ENCODE measurements around the gene UBE2V1.
"Not testable (repeated sequence)": the region's sequence is repeated elsewhere in the genome, so short reads cannot be mapped to it uniquely, and the experiment has no call there.

The UBE2V1 gene

DNA sequence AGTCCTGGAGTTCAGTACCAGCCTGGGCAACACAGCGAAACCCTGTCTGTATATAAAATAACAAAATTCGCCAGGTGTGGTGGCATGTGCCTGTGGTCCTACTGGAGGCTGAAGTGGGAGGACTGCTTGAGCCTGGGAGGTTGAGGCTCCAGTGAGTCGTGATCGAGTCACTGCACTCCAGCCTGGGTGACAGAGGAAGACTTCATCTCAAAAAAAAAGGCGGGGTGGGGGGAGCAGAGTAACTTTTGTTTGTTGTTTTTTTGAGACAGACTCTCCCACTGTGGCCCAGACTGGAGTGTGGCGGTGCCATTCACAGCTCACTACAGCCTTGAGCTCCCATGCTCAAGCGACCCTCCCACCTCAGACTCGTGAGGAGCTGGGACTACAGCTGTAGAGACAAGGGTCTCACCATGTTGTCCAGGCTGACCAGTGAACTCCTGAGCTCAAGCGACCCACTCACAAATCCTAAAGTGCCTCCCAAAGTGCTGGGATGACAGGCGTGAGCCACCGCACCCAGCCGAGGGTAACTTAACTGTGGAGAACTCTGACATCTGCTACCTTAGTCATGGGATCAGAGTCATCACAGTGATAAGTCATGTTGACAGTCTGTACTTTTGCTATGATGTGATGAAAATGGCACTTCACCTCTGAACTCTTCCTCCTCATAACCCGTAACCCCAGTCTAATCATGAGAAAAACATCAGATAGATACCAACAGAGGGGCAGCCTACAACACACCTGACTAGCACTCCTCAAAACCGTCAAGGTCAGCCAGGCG lies 24.1 kb upstream of the UBE2V1 start:
- Histone ChIP-seq H2AK5ac (ENCODE audit: low read length, severe bottlenecking) (no peak overlapping the region), H3K79me1 (replicated peaks; ENCODE audit: low read length, poor library complexity, severe bottlenecking) (peaks cover 45% of the 10 kb centered on the region), H3K27me3 (ENCODE audit: control insufficient read depth in 1 of 2, insufficient read depth in 1 of 2, low read length in 2 of 2) (no peaks in the 10 kb centered on the region), H2BK120ac (ENCODE audit: low read depth, low read length) (no peak overlapping the region), H3K4ac (ENCODE audit: low read depth in 1 of 2, low read length in 2 of 2) (no peak overlapping the region), H3K36me3 (ENCODE audit: control insufficient read depth in 1 of 2, insufficient read depth in 2 of 2, low read depth in 1 of 2, low read length in 2 of 2) (peaks cover 53 to 69% of the 10 kb centered on the region in 2 experiments), H4K8ac (ENCODE audit: low read length) (no peak overlapping the region), H3K23ac (ENCODE audit: low read length in 2 of 2) (no peak overlapping the region), H2AFZ (ENCODE audit: low read depth, low read length) (no peak overlapping the region), H3K14ac (ENCODE audit: low read length in 2 of 2) (no peak overlapping the region), H3K4me2 (ENCODE audit: low read length, poor library complexity, severe bottlenecking) (no peak overlapping the region), H3K4me3 (ENCODE audit: insufficient read depth in 1 of 2, low read depth in 1 of 2, low read length in 2 of 2) (peak overlapping the region in 1 of 2 experiments; percentile 6), H4K91ac (ENCODE audit: low read length) (no peak overlapping the region), H3K4me1 (ENCODE audit: control insufficient read depth, insufficient read depth, low read depth, low read length) (peaks cover 30% of the 10 kb centered on the region), H3K9me3 (ENCODE audit: control insufficient read depth, low read length) (no peaks in the 10 kb centered on the region), H3K27ac (ENCODE audit: low read length, poor library complexity, severe bottlenecking) (no peak overlapping the region), H3K9ac (ENCODE audit: low read length) (peak overlapping the region; percentile 50), H2BK5ac (ENCODE audit: low read depth, low read length, poor library complexity, severe bottlenecking) (no peak overlapping the region), H2BK15ac (ENCODE audit: low read depth, poor library complexity, severe bottlenecking) (no peak overlapping the region), H2BK12ac (ENCODE audit: low read length in 2 of 2) (no peak overlapping the region), H3K18ac (ENCODE audit: low read depth in 1 of 2, low read length in 2 of 2) (no peak overlapping the region)
- DNase-seq: peak; percentile 60
- 79% methylated on average over 15 of the region's 15 CpGs for WGBS

DNA sequence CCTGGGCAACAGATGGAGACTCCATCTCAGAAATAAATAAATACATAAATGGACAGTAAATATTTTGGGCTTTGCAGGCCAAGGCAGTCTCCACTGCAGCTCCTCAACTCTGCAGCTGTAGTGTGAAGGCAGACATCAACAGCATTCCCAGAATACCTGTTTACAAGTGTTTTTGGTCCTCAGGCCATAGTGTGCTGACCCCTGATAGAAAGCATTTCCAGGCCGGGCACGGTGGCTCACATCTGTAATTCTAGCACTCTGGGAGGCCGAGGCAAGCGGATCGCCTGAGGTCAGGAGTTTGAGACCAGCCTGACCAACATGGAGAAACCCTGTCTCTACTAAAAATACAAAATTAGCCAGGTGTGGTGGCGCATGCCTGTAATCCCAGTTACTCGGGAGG lies 22.2 kb upstream of the UBE2V1 start:
- H3K9ac ChIP-seq (ENCODE audit: low read length); H3K23ac ChIP-seq (ENCODE audit: low read length in 2 of 2); H3K18ac ChIP-seq (ENCODE audit: low read depth in 1 of 2, low read length in 2 of 2); H2AFZ ChIP-seq (ENCODE audit: low read depth, low read length); H2BK5ac ChIP-seq (ENCODE audit: low read depth, low read length, poor library complexity, severe bottlenecking); H2BK15ac ChIP-seq (ENCODE audit: low read depth, poor library complexity, severe bottlenecking); H3K14ac ChIP-seq (ENCODE audit: low read length in 2 of 2); H3K27ac ChIP-seq (ENCODE audit: low read length, poor library complexity, severe bottlenecking); H4K8ac ChIP-seq (ENCODE audit: low read length); H2BK120ac ChIP-seq (ENCODE audit: low read depth, low read length); H3K4me3 ChIP-seq (ENCODE audit: insufficient read depth in 1 of 2, low read depth in 1 of 2, low read length in 2 of 2); H3K4ac ChIP-seq (ENCODE audit: low read depth in 1 of 2, low read length in 2 of 2); H4K91ac ChIP-seq (ENCODE audit: low read length); H3K9me3 ChIP-seq (ENCODE audit: control insufficient read depth, low read length); H2AK5ac ChIP-seq (ENCODE audit: low read length, severe bottlenecking); H2BK12ac ChIP-seq (ENCODE audit: low read length in 2 of 2); H3K4me2 ChIP-seq (ENCODE audit: low read length, poor library complexity, severe bottlenecking); DNase-seq; H3K27me3 ChIP-seq (ENCODE audit: control insufficient read depth in 1 of 2, insufficient read depth in 1 of 2, low read length in 2 of 2): not testable (repeated sequence)
- H3K36me3 ChIP-seq (ENCODE audit: control insufficient read depth in 1 of 2, insufficient read depth in 2 of 2, low read depth in 1 of 2, low read length in 2 of 2): peaks cover 44 to 60% of the 10 kb centered on the region in 2 experiments
- H3K79me1 ChIP-seq (replicated peaks; ENCODE audit: low read length, poor library complexity, severe bottlenecking): peaks cover 36% of the 10 kb centered on the region
- 95% methylated on average over 6 of the region's 7 CpGs for WGBS
- H3K4me1 ChIP-seq (ENCODE audit: control insufficient read depth, insufficient read depth, low read depth, low read length): peaks cover 34% of the 10 kb centered on the region

DNA sequence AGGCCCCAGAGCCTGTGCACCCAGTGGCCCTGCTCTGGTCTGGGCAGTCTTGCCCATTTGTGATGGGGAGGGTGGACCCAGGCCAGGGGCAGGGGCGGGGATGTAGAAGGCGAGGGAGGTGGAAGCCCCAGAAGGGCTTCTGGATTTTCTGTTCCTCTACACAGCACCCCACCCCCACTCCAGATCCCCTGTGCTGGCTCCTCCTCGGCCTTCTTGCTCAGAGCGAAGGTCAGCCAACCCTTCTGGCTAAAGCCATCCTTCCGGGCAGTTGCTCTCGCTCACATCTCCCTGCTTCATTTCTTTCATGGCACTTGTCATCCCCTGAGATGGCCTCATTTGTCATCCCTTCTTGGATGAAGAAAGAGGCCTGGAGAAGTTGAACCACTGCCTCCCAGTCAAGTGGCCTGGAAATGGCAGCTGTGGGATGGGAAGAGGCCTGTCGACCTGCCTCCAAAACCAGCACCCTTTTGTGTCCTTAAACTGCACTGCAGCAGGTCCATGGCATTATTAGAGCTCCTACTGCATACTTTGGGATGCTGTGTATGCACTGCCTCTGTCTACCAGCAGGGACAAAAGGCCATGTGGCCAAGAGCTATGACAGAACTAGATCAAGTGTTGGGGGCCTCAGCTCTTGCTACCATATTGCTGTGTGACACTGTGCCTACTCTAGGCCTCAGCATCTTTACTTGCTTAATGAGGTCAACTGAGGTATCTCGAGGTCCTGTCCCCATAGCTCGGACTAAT lies 20.7 kb upstream of the UBE2V1 start:
- H3K14ac ChIP-seq (ENCODE audit: low read length in 2 of 2): no peak overlapping the region
- no peak overlapping the region for H3K4me3 ChIP-seq (ENCODE audit: insufficient read depth in 1 of 2, low read depth in 1 of 2, low read length in 2 of 2)
- no peaks in the 10 kb centered on the region for H3K27me3 ChIP-seq (ENCODE audit: control insufficient read depth in 1 of 2, insufficient read depth in 1 of 2, low read length in 2 of 2)
- H2BK12ac ChIP-seq (ENCODE audit: low read length in 2 of 2): peak overlapping the region in 1 of 2 experiments; percentile 31
- peaks cover 28% of the 10 kb centered on the region for H3K4me1 ChIP-seq (ENCODE audit: control insufficient read depth, insufficient read depth, low read depth, low read length)
- H4K91ac ChIP-seq (ENCODE audit: low read length): no peak overlapping the region
- H2BK120ac ChIP-seq (ENCODE audit: low read depth, low read length): no peak overlapping the region
- H3K36me3 ChIP-seq (ENCODE audit: control insufficient read depth in 1 of 2, insufficient read depth in 2 of 2, low read depth in 1 of 2, low read length in 2 of 2): peaks cover 49 to 62% of the 10 kb centered on the region in 2 experiments
- H3K27ac ChIP-seq (ENCODE audit: low read length, poor library complexity, severe bottlenecking): no peak overlapping the region
- H3K79me1 ChIP-seq (replicated peaks; ENCODE audit: low read length, poor library complexity, severe bottlenecking): peaks cover 40% of the 10 kb centered on the region
- no peak overlapping the region for H2AK5ac ChIP-seq (ENCODE audit: low read length, severe bottlenecking)
- no peak overlapping the region for H3K9ac ChIP-seq (ENCODE audit: low read length)
- H2BK15ac ChIP-seq (ENCODE audit: low read depth, poor library complexity, severe bottlenecking): no peak overlapping the region
- H3K9me3 ChIP-seq (ENCODE audit: control insufficient read depth, low read length): no peaks in the 10 kb centered on the region
- no peak overlapping the region for H3K4ac ChIP-seq (ENCODE audit: low read depth in 1 of 2, low read length in 2 of 2)
- WGBS: 95% methylated on average over 9 of the region's 9 CpGs
- no peak overlapping the region for H4K8ac ChIP-seq (ENCODE audit: low read length)
- H2BK5ac ChIP-seq (ENCODE audit: low read depth, low read length, poor library complexity, severe bottlenecking): no peak overlapping the region
- no peak overlapping the region for H3K23ac ChIP-seq (ENCODE audit: low read length in 2 of 2)
- no peak overlapping the region for H2AFZ ChIP-seq (ENCODE audit: low read depth, low read length)
- no peak overlapping the region for H3K18ac ChIP-seq (ENCODE audit: low read depth in 1 of 2, low read length in 2 of 2)
- no peak overlapping the region for H3K4me2 ChIP-seq (ENCODE audit: low read length, poor library complexity, severe bottlenecking)
- no peak for DNase-seq

DNA sequence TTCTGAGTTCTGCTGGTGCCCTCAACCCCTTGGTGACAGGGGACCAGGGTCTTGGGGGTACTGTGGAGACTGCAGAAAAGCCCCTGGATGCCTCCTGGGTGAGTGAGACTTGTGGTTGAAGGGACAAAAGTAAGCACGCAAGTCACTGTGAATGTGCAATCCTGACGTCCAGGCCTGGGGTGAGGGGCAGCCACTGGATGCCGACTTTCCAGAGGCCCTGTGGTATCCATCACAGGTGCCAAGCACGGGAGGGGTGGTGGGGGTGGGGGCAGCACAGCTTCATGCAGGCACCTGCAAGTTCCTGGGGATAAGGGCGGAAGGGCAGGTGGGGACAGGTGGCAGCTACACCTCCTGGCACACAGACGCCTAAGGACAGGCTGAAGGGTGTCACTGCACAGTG lies 20.1 kb upstream of the UBE2V1 start:
- Histone ChIP-seq H2BK15ac (ENCODE audit: low read depth, poor library complexity, severe bottlenecking) (no peak overlapping the region), H2BK5ac (ENCODE audit: low read depth, low read length, poor library complexity, severe bottlenecking) (no peak overlapping the region), H4K91ac (ENCODE audit: low read length) (no peak overlapping the region), H3K18ac (ENCODE audit: low read depth in 1 of 2, low read length in 2 of 2) (no peak overlapping the region), H3K79me1 (replicated peaks; ENCODE audit: low read length, poor library complexity, severe bottlenecking) (peaks cover 37% of the 10 kb centered on the region), H2BK12ac (ENCODE audit: low read length in 2 of 2) (peak overlapping the region in 1 of 2 experiments; percentile 31), H3K4me3 (ENCODE audit: insufficient read depth in 1 of 2, low read depth in 1 of 2, low read length in 2 of 2) (no peak overlapping the region), H2BK120ac (ENCODE audit: low read depth, low read length) (no peak overlapping the region), H3K9me3 (ENCODE audit: control insufficient read depth, low read length) (no peaks in the 10 kb centered on the region), H3K4me1 (ENCODE audit: control insufficient read depth, insufficient read depth, low read depth, low read length) (peaks cover 22% of the 10 kb centered on the region), H2AK5ac (ENCODE audit: low read length, severe bottlenecking) (no peak overlapping the region), H3K14ac (ENCODE audit: low read length in 2 of 2) (no peak overlapping the region), H4K8ac (ENCODE audit: low read length) (no peak overlapping the region), H3K9ac (ENCODE audit: low read length) (no peak overlapping the region), H3K36me3 (ENCODE audit: control insufficient read depth in 1 of 2, insufficient read depth in 2 of 2, low read depth in 1 of 2, low read length in 2 of 2) (peaks cover 54 to 62% of the 10 kb centered on the region in 2 experiments), H3K27me3 (ENCODE audit: control insufficient read depth in 1 of 2, insufficient read depth in 1 of 2, low read length in 2 of 2) (no peaks in the 10 kb centered on the region), H2AFZ (ENCODE audit: low read depth, low read length) (no peak overlapping the region), H3K4me2 (ENCODE audit: low read length, poor library complexity, severe bottlenecking) (no peak overlapping the region), H3K27ac (ENCODE audit: low read length, poor library complexity, severe bottlenecking) (no peak overlapping the region), H3K23ac (ENCODE audit: low read length in 2 of 2) (no peak overlapping the region), H3K4ac (ENCODE audit: low read depth in 1 of 2, low read length in 2 of 2) (no peak overlapping the region)
- 89% methylated on average over 6 of the region's 6 CpGs for WGBS
- no peak for DNase-seq
